WTC11 (cell line): Measurements from ENCODE around the gene BTC. TPM values are rescaled to one million over a fixed set of nuclear protein-coding genes. Genes with fewer than 3 reads are reported as not detected.
A peak's percentile ranks its signal among the peaks of the same experiment; 100 is the strongest.

Source experiments
- ATAC-seq: fragments of 200-7000 bp; cut with Tn5 transposase; 2 replicates; pipeline ENCODE4 v1.10.0; 2021; ENCODE audit warnings: mild to moderate bottlenecking, moderate library complexity
- CTCF ChIA-PET: fragments of 300-600 bp; sonication (Branson Sonifier 250); formaldehyde crosslinking; loops from one replicate; lab custom pipeline; 2021; ENCODE audit warnings: antibody characterized with exemption; lab: Charles Lee
- POLR2A ChIA-PET: fragments of 350-600 bp; sonication (Branson Sonifier 250); formaldehyde crosslinking; loops from one replicate; lab custom pipeline; 2021; ENCODE audit warnings: antibody characterized with exemption; lab: Charles Lee
- DNase-seq: peaks from one replicate; pipeline ENCODE4 v3.0.0; 2021; ENCODE audit warnings: low spot score
- H3K27ac Mint-ChIP-seq: 2 replicates; pipeline ENCODE4 v1.8.0; 2021; ENCODE audit warnings: mixed read lengths
- H3K27me3 Mint-ChIP-seq: 2 replicates; pipeline ENCODE4 v1.8.0; 2021; ENCODE audit warnings: low read depth, mild to moderate bottlenecking, moderate library complexity, mixed read lengths
- H3K36me3 Mint-ChIP-seq: 2 replicates; pipeline ENCODE4 v1.8.0; 2021; ENCODE audit warnings: mixed read lengths
- H3K4me1 Mint-ChIP-seq: 2 replicates; pipeline ENCODE4 v1.8.0; 2022; ENCODE audit warnings: mixed read lengths
- H3K4me3 Mint-ChIP-seq: 2 replicates; pipeline ENCODE4 v1.8.0; 2021; ENCODE audit warnings: mild to moderate bottlenecking, moderate library complexity, mixed read lengths
- H3K9me3 Mint-ChIP-seq: 2 replicates; pipeline ENCODE4 v1.8.0; 2021; ENCODE audit warnings: mixed read lengths
- AR ChIP-seq: fragments of 250-450 bp; sonication (Bioruptor Pico); IDR thresholded peaks from 2 replicates; pipeline ENCODE4 v1.9.0; 2021; ENCODE audit warnings: mild to moderate bottlenecking
- ATF1 ChIP-seq: sonication (generic); formaldehyde crosslinking; IDR thresholded peaks from 2 replicates; pipeline ENCODE4 v1.8.1; 2023; ENCODE audit warnings: mild to moderate bottlenecking, moderate library complexity, missing genetic modification reagents
- ATF2 ChIP-seq: sonication (generic); formaldehyde crosslinking; IDR thresholded peaks from 2 replicates; pipeline ENCODE4 v1.8.1; 2022; ENCODE audit warnings: low read depth, missing genetic modification reagents, borderline replicate concordance
- ATF6 ChIP-seq: sonication (generic); formaldehyde crosslinking; IDR thresholded peaks from 2 replicates; pipeline ENCODE4 v1.8.1; 2023; ENCODE audit warnings: mild to moderate bottlenecking, missing genetic modification reagents
- CREB1 ChIP-seq: sonication (generic); formaldehyde crosslinking; IDR thresholded peaks from 2 replicates; pipeline ENCODE4 v1.8.0; 2023; ENCODE audit warnings: mild to moderate bottlenecking, missing genetic modification reagents
- JAZF1 ChIP-seq: fragments of 250-450 bp; sonication (Bioruptor Pico); IDR thresholded peaks from 2 replicates; pipeline ENCODE4 v1.9.0; 2021; ENCODE audit warnings: moderate library complexity, mild to moderate bottlenecking, inconsistent platforms
- SMAD3 ChIP-seq: sonication (generic); formaldehyde crosslinking; IDR thresholded peaks from 2 replicates; pipeline ENCODE4 v1.8.0; 2022; ENCODE audit warnings: missing genetic modification reagents, mild to moderate bottlenecking, borderline replicate concordance
- TP53 ChIP-seq: sonication (generic); formaldehyde crosslinking; IDR thresholded peaks from 2 replicates; pipeline ENCODE4 v1.8.1; 2023; ENCODE audit warnings: mild to moderate bottlenecking, missing genetic modification reagents
- ZNF423 ChIP-seq: fragments of 250-450 bp; sonication (Bioruptor Pico); IDR thresholded peaks from 2 replicates; pipeline ENCODE4 v2.1.2; 2022; ENCODE audit warnings: mild to moderate bottlenecking, moderate library complexity
- total RNA-seq: library from RNA; stranded (reverse); gene quantifications from 3 replicates; pipeline ENCODE4 v1.2.3, GENCODE V29; 2021
- TF ChIP-seq, protein P1 (sequence below): fragments of 250-450 bp; sonication (Bioruptor Pico); conservative IDR thresholded peaks from 2 replicates; pipeline ENCODE4 v1.9.0; 2021; ENCODE audit warnings: mild to moderate bottlenecking
- TF ChIP-seq, protein P2 (sequence below): sonication (generic); formaldehyde crosslinking; IDR thresholded peaks from 2 replicates; pipeline ENCODE4 v1.8.1; 2023; ENCODE audit warnings: mild to moderate bottlenecking, missing genetic modification reagents, moderate library complexity
- TF ChIP-seq, protein P3 (sequence below): fragments of 250-450 bp; sonication (Bioruptor Pico); IDR thresholded peaks from 2 replicates; pipeline ENCODE4 v1.9.0; 2021; ENCODE audit warnings: mild to moderate bottlenecking
- TF ChIP-seq, protein P4 (sequence below): sonication (generic); formaldehyde crosslinking; IDR thresholded peaks from 2 replicates; pipeline ENCODE4 v1.8.1; 2022; ENCODE audit warnings: missing genetic modification reagents, borderline replicate concordance

The BTC gene
- total RNA-seq, 1 experiment from 2014 or later, result 0.07 TPM

GRCh38 chr4:74805601-74806000, 11.3 kb upstream of the BTC start:
- ChIA-PET POLR2A (no interaction called here), CTCF (no interaction called here)
- DNase-seq, result no peak
- peak; percentile 59; the same call in 1 of the 2 replicates for ATAC-seq
- no peaks in the 10 kb centered on the region; the same call in 1 of the 2 replicates for H3K27me3 Mint-ChIP-seq
- TF ChIP-seq, protein P1, sequence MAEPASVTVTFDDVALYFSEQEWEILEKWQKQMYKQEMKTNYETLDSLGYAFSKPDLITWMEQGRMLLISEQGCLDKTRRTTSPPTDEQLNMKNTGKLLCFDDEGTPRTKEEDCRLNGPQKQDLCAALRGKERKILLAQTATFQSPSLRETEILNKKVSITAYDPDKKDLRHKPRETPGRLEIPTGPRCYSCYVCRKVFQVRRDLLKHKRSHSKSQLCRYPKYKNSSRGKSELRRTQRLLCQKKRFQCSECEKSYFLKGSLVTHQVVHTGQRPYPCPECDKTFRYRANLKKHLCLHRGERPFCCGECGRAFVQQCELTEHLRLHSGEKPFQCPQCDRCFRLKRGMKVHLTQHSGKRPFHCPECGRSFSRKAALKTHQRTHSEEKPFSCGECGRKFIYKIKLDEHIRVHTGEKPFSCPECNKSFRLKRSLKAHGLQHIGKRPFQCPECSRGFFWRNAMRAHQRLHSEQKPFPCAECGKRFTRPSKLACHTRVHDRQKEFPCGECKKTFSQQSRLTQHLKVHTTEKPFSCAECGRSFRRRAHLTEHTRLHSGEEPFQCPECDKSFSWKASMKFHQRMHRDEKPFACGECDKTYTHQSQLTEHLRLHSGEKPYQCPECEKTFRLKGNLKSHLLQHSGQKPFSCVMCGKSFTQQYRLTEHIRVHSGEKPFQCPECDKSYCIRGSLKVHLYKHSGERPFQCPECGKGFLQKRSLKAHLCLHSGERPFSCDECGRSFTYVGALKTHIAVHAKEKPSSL (CRISPR knock-in tag), result no peak
- H3K27ac Mint-ChIP-seq, result no peak overlapping the region
- H3K9me3 Mint-ChIP-seq, result no peaks in the 10 kb centered on the region
- H3K4me3 Mint-ChIP-seq, result no peak overlapping the region
- no peaks in the 10 kb centered on the region for H3K36me3 Mint-ChIP-seq
- no peaks in the 10 kb centered on the region for H3K4me1 Mint-ChIP-seq

GRCh38 chr4:74800310-74800709, 6.0 kb upstream of the BTC start:
- ChIA-PET CTCF (no interaction called here), POLR2A (no interaction called here)
- DNase-seq (no peak), ATAC-seq (no peak)
- no peaks in the 10 kb centered on the region for H3K27me3 Mint-ChIP-seq
- no peak overlapping the region for H3K27ac Mint-ChIP-seq
- no peaks in the 10 kb centered on the region for H3K36me3 Mint-ChIP-seq
- H3K4me3 Mint-ChIP-seq, result no peak overlapping the region
- no peaks in the 10 kb centered on the region for H3K4me1 Mint-ChIP-seq
- TF ChIP-seq ZNF423 (no peak), ATF6 (no peak), SMAD3 (CRISPR knock-in tag) (no peak), TP53 (CRISPR knock-in tag) (no peak), CREB1 (CRISPR knock-in tag) (no peak), ATF2 (CRISPR knock-in tag) (no peak), AR (no peak), JAZF1 (CRISPR knock-in tag) (no peak), ATF1 (CRISPR knock-in tag) (no peak)
- TF ChIP-seq, protein P2, sequence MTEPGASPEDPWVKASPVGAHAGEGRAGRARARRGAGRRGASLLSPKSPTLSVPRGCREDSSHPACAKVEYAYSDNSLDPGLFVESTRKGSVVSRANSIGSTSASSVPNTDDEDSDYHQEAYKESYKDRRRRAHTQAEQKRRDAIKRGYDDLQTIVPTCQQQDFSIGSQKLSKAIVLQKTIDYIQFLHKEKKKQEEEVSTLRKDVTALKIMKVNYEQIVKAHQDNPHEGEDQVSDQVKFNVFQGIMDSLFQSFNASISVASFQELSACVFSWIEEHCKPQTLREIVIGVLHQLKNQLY (CRISPR knock-in tag), result no peak
- TF ChIP-seq, protein P1 (CRISPR knock-in tag), result no peak
- TF ChIP-seq, protein P3, sequence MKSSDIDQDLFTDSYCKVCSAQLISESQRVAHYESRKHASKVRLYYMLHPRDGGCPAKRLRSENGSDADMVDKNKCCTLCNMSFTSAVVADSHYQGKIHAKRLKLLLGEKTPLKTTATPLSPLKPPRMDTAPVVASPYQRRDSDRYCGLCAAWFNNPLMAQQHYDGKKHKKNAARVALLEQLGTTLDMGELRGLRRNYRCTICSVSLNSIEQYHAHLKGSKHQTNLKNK (CRISPR knock-in tag), result no peak
- TF ChIP-seq, protein P4, sequence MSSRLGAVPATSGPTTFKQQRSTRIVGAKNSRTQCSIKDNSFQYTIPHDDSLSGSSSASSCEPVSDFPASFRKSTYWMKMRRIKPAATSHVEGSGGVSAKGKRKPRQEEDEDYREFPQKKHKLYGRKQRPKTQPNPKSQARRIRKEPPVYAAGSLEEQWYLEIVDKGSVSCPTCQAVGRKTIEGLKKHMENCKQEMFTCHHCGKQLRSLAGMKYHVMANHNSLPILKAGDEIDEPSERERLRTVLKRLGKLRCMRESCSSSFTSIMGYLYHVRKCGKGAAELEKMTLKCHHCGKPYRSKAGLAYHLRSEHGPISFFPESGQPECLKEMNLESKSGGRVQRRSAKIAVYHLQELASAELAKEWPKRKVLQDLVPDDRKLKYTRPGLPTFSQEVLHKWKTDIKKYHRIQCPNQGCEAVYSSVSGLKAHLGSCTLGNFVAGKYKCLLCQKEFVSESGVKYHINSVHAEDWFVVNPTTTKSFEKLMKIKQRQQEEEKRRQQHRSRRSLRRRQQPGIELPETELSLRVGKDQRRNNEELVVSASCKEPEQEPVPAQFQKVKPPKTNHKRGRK (CRISPR knock-in tag), result no peak
- no peaks in the 10 kb centered on the region for H3K9me3 Mint-ChIP-seq
